Stimulated activated memory B cell treated with anti-CD40 and anti-IgM and Interleukin-4, amounts not matched to agents 10 μg/mL and 1 μg/mL and 100 μg/mL, for 72 hours (primary cell): ENCODE data around the gene MYOG.

Experiments
- ATAC-seq: fragments of 150-1000 bp; cut with Tn5 transposase; 2 replicates; pipeline ENCODE4 v1.10.0; 2021
- H3K27ac Mint-ChIP-seq: one replicate; pipeline ENCODE4 v1.8.0; 2022; ENCODE audit warnings: mild to moderate bottlenecking, mixed read lengths
- H3K27me3 Mint-ChIP-seq: one replicate; pipeline ENCODE4 v1.8.0; 2022; ENCODE audit warnings: mixed read lengths
- H3K36me3 Mint-ChIP-seq: one replicate; pipeline ENCODE4 v1.8.0; 2022; ENCODE audit warnings: mixed read lengths
- H3K4me1 Mint-ChIP-seq: one replicate; pipeline ENCODE4 v1.8.0; 2022; ENCODE audit warnings: mixed read lengths
- H3K4me3 Mint-ChIP-seq: one replicate; pipeline ENCODE4 v1.8.0; 2022; ENCODE audit warnings: mild to moderate bottlenecking, moderate library complexity, mixed read lengths
- H3K9me3 Mint-ChIP-seq: one replicate; pipeline ENCODE4 v1.8.0; 2022; ENCODE audit warnings: mixed read lengths

Gene MYOG

DNA sequence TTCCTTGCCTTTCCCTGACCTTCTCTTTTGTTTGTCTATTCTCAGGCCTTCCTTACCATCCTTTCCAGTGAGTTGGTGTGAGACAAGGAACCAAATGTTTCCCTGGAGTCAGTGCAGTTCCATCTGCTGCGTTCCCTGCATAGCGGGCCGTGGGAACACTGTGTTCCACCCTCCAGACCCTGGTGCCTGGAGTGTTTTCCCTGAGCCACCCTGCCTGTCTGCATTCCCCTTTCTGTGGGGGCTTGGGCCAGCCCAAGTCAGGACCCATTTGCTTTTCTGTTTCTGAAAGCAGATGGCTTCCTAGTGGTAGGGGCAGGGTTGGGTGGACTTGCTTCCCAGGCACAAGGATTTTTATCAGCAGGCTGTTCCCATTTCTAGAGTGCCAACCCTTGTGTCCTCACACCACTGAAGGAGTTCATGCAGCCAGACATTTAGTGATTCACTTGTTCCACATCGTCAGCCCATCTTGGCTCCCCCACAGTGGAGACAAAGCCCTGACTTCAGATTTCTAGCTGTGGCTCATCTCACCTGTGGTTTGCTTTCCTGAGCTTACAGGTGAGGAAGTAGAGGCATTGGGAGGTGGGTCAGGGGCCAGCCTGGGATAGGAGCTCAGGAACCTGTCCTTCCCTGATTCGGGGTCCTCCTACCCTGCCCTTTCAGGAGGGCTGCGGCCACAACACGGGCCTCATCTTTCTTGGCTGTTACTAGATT, 14.1 kb upstream of the MYOG start:
- Mint-ChIP-seq H3K27me3 (peaks cover 33% of the 10 kb centered on the region), H3K27ac (no peak overlapping the region), H3K4me3 (no peak overlapping the region), H3K36me3 (peaks cover 4% of the 10 kb centered on the region), H3K4me1 (no peaks in the 10 kb centered on the region), H3K9me3 (peaks cover 8% of the 10 kb centered on the region)
- no peak for ATAC-seq

DNA sequence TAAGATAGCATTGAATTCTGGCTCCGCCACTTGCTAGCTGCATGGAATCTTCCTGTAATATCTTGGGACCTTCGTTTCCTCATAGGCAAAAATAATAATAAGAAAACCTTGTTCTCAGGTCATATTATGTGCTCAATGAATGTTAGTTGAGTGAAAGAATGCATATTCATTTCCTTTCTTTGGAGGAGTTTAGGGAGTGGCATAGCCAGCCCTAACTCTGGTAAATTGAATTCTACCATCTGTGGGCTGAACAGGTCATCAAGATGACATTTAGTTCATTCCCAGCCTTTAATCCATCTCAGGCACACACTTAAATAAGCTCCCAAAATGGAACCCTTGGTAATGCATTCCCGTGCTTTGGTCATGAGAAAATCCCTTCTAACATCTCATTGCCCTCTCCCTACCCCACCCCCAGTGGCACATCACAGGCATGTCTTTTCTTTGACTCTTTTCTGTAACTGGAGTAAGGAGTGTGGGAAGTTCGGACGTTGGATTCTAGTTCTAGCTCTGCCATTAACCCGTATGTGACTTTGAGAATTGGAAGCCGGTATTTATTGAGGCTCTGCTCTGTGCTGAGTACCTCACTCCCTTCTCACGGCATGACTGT, 13.2 kb upstream of the MYOG start:
- ATAC-seq, result no peak
- Mint-ChIP-seq H3K36me3 (peaks cover 5% of the 10 kb centered on the region), H3K4me3 (no peak overlapping the region), H3K27me3 (peaks cover 32% of the 10 kb centered on the region), H3K27ac (no peak overlapping the region), H3K4me1 (no peaks in the 10 kb centered on the region), H3K9me3 (peaks cover 15% of the 10 kb centered on the region)

DNA sequence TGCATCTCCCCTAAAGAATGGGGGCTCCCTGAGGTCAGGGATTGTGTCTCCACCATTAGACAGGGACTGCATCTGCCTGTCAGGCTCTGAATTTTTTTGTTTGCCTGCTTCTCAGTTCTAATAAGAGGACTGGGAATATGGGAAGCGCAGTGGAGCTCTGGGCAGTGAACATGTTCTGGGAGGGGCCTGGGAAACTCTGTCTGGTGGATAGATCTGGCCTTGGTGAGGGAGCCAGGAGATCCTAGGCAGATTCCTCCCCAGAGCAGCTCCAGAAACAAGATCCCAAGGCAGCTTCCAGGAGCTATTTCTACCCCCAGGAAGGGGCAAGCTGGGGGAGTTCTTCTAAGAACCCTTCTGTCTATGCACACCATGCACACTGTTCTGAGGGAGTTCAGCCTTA, 12.6 kb upstream of the MYOG start:
- Mint-ChIP-seq H3K9me3 (peaks cover 15% of the 10 kb centered on the region), H3K4me3 (no peak overlapping the region), H3K4me1 (no peaks in the 10 kb centered on the region), H3K27ac (no peak overlapping the region), H3K36me3 (peaks cover 5% of the 10 kb centered on the region), H3K27me3 (peaks cover 30% of the 10 kb centered on the region)
- no peak for ATAC-seq

DNA sequence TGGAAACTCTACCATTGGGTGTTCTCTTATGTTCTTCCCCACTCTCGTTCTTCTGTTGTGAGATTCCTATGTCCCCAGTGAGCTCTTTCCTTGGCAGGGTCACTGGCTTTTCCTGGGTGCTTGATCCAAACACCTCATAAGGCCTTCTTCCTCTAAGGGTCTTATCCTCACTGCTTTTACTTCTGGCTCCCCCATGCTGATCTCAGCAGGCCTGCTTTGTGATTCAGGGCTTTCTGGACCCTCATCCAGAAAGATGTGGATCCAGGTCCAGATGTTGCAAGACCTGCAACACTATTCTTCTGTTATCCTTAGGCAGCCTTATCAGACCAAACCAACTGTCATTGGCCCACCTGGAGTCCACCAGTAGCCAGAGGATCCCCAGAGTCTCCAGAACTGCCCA, 11.2 kb upstream of the MYOG start:
- Mint-ChIP-seq H3K27me3 (peaks cover 29% of the 10 kb centered on the region), H3K4me3 (no peak overlapping the region), H3K36me3 (peaks cover 5% of the 10 kb centered on the region), H3K4me1 (no peaks in the 10 kb centered on the region), H3K27ac (no peak overlapping the region), H3K9me3 (peaks cover 15% of the 10 kb centered on the region)
- no peak for ATAC-seq

DNA sequence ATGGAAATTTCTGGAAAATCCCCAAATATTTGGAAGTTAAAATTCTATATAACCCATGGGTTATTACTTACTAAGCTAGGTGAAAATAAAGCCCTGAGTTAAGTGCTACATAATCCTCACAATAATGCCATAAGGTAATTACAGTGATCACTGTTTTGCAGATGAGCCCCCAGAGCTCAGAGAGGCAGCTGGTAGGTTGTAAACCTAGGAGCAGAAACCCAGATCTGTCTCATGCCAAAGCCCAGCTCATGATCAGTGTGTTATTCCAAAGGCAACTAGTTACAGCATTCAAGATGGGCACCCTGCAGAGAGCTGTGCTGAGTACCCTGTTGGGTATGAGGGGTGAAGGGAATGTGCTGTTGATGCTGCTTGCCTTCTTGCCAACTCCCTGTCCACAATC, 10.8 kb upstream of the MYOG start:
- Mint-ChIP-seq H3K4me3 (no peak overlapping the region), H3K9me3 (peaks cover 15% of the 10 kb centered on the region), H3K36me3 (peaks cover 5% of the 10 kb centered on the region), H3K4me1 (no peaks in the 10 kb centered on the region), H3K27ac (no peak overlapping the region), H3K27me3 (peaks cover 32% of the 10 kb centered on the region)
- no peak for ATAC-seq

DNA sequence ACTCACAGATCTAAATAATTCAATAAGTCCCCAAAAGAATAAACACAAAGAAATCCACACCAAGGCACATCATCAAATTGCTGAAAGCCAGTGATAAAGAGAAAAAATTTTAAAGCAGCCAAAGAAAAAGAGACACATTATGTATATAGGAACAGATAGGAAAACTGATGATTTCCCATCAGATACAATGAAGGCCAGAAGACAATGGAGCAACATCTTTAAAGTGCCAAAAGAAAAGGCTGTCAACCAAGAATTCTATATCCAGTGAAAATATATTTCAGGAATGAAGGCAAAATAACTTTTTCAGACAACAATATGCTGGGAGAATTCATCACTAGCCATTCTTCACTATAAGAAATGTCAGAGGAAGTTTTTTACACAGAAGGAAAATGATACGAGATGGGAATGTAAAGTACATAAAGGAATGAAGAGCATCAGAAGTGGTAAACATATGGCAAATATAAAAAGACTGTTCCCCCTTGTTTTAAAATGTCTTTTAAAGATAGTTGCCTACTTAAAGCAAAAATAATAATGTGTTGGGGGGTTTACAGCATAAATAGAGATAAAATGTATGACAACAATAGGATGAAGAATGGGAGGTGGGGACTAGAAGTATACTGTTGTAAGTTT, 9.4 kb upstream of the MYOG start:
- peaks cover 33% of the 10 kb centered on the region for H3K27me3 Mint-ChIP-seq

DNA sequence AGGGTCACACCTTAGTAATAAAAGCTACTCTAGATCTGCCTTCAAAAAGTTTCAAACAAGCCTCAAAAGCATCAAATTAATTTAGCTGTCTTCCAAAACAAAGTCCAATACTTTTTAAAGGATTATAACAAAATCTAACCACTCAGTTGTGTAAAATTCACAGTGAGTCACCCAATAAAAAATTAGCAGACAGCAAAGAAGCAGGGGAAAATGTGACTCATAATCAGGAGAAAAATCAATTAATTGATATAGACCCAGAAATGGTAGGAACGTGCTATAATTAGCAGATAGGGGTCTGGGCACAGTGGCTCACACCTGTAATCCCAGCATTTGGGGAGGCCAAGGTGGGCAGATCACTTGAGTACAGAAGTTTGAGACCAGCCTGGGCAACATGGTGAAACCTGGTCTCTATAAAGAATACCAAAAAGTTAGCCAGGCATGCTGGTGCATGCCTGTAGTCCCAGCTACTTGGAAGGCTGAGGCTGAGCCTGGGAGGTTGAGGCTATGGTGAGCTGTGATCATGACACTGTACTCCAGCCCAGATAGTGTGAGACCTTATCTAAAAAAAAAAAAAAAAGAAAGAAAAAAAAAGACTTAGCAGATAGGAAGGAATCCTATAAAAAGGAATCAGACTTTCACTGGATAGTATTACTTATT, 8.1 kb upstream of the MYOG start:
- Mint-ChIP-seq H3K36me3 (peaks cover 5% of the 10 kb centered on the region), H3K27ac (no peak overlapping the region), H3K27me3 (peaks cover 33% of the 10 kb centered on the region), H3K4me1 (no peaks in the 10 kb centered on the region), H3K4me3 (no peak overlapping the region), H3K9me3 (peaks cover 15% of the 10 kb centered on the region)
- no peak for ATAC-seq

More for the DNA sequence above, 9.4 kb upstream of the MYOG start:
- no peak overlapping the region for H3K4me3 Mint-ChIP-seq
- peaks cover 5% of the 10 kb centered on the region for H3K36me3 Mint-ChIP-seq
- ATAC-seq, result no peak
- H3K27ac Mint-ChIP-seq, result no peak overlapping the region
- H3K4me1 Mint-ChIP-seq, result no peaks in the 10 kb centered on the region
- peaks cover 15% of the 10 kb centered on the region for H3K9me3 Mint-ChIP-seq

DNA sequence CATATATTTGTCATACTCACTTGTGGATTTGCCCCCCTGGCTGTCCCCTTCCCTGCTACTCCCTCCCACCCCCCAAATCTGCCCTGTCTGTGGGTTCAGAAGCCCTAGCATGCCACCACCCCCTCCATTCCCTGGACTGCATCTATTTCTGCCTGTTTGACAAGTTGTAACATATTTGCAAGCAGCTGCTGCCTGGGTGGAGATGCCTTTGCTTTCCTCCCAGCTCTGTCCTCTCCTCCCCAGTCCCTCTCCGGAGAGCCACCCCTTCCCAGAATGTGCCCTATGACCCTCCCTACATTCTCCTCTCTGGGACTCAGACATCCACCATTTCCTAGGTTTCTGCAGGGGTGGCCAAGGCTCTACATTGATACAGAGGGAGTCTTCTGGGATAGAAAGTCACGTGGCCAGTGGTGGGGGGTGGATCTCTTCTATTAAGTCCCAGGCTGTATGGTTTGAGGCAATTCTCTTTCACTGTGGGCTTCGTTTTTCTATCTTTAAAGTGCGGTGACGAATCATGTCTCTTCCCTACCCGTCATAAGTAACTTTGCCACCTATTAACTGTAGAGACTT, 6.0 kb upstream of the MYOG start:
- Mint-ChIP-seq H3K27me3 (peaks cover 50% of the 10 kb centered on the region), H3K9me3 (peaks cover 15% of the 10 kb centered on the region), H3K4me3 (no peak overlapping the region), H3K27ac (no peak overlapping the region), H3K4me1 (no peaks in the 10 kb centered on the region), H3K36me3 (peaks cover 5% of the 10 kb centered on the region)
- no peak for ATAC-seq

DNA sequence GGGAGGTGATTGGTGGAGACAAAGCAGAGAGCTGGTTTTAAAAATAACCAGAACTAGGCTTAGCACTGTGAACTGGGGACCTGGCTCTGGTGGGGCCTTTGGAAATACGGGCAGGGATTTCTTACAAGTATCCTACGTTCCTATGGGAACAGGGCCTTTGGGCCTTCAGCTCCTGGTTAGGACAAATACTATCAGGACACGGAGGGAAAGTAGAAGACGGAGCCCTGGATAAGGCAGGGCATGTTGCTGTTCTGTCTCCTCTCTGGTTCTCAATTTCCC, 5.3 kb upstream of the MYOG start:
- Mint-ChIP-seq H3K27me3 (peaks cover 50% of the 10 kb centered on the region), H3K36me3 (peaks cover 5% of the 10 kb centered on the region)

DNA sequence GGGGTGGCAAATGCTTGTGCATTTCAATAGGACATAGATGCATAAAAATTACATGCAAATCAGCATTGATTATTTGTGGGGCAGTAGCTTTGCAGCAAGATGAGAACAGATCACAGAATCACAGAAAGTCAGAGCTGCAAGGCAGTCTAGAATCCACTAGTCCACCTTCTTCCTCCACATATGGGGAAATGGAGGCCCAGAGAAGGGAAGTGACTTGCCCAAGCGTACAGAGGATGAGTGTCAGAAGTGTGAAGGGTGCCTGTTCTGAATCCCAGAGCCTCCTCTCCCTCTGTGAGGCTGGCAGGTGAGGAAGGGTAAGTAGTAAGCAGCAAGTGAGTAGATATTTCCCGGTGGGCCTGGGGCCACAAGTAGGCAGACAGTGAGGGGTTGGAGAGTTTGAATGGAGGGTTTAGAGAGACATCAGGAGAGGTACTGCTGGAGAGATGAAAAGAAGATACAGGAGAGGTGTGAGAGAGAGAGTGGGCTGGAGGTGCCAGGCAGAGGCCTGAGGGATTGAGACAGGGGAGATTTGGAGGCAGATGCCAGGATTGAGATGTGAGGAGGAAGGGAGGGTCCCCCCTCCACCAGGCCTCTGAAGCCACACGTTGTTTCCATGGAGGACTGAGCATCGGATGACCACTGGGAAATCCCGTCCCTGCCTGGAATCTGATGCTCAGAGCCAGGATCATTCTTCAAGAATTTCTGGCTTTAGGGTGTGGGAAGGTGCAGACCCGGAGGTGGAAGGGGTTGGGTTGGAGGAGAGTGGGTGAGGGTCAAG, 4.8 kb upstream of the MYOG start:
- peaks cover 14% of the 10 kb centered on the region for H3K9me3 Mint-ChIP-seq
- no peak for ATAC-seq
- peaks cover 55% of the 10 kb centered on the region for H3K27me3 Mint-ChIP-seq
- no peaks in the 10 kb centered on the region for H3K4me1 Mint-ChIP-seq
- H3K4me3 Mint-ChIP-seq, result no peak overlapping the region
- peaks cover 5% of the 10 kb centered on the region for H3K36me3 Mint-ChIP-seq
- no peak overlapping the region for H3K27ac Mint-ChIP-seq

More for the DNA sequence above, 5.3 kb upstream of the MYOG start:
- ATAC-seq, result no peak
- Mint-ChIP-seq H3K27ac (no peak overlapping the region), H3K9me3 (peaks cover 15% of the 10 kb centered on the region), H3K4me3 (no peak overlapping the region), H3K4me1 (no peaks in the 10 kb centered on the region)

DNA sequence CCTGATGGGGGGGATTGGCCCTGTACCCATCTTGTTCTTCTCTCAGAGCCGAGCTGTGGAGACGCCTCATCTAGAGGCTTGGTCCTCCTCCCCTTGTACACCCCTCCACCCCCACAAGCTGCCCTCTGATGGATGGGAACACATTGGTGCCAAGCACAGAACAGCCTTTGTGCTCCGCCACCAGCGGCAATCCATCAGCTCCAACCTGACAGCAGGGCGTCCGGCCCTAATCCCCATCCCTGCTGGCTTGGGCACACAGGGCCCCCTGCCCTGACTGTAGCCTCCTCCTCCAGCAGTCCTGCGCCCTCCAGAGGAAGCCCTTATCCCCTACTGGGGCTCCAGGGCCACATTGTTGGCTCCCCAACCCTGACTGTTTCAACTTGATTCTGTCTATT, 3.8 kb upstream of the MYOG start:
- Mint-ChIP-seq H3K36me3 (no peaks in the 10 kb centered on the region), H3K9me3 (peaks cover 4% of the 10 kb centered on the region), H3K4me1 (no peaks in the 10 kb centered on the region), H3K27ac (no peak overlapping the region), H3K27me3 (peaks cover 58% of the 10 kb centered on the region), H3K4me3 (no peak overlapping the region)
- ATAC-seq, result no peak

DNA sequence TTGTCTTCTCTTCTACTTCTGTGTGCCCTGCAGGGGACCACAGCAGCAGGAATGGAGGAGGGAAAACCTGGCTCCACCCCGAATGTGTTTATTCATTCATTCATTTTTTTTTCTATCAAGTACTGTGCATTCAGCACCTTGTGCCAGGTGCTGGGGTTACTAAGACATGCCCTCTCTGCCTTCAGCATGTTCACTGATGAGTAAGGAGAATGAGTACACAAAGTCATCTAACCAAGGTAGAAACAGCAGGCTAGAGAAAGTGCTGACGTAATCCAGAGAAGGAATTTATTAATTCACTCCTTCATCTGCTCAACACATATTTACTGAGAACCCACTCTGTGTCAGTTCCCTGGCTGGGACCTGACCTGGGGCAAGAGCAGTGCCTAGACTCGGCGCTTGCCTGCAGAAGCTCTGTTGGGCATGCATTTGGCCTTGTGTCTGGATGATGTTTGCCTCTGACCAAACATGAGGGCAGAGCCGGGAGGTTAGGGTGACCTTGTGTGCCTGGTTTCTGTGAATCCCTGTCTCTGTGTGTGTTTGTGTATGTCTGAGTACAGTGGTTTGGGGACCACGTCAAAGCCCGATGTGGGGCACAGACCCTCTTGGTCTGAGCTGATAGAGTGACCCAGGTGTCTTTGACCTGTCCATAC, 3.3 kb upstream of the MYOG start:
- no peak for ATAC-seq
- Mint-ChIP-seq H3K4me1 (no peaks in the 10 kb centered on the region), H3K4me3 (no peak overlapping the region), H3K9me3 (no peaks in the 10 kb centered on the region), H3K27ac (no peak overlapping the region), H3K27me3 (peaks cover 58% of the 10 kb centered on the region), H3K36me3 (no peaks in the 10 kb centered on the region)

DNA sequence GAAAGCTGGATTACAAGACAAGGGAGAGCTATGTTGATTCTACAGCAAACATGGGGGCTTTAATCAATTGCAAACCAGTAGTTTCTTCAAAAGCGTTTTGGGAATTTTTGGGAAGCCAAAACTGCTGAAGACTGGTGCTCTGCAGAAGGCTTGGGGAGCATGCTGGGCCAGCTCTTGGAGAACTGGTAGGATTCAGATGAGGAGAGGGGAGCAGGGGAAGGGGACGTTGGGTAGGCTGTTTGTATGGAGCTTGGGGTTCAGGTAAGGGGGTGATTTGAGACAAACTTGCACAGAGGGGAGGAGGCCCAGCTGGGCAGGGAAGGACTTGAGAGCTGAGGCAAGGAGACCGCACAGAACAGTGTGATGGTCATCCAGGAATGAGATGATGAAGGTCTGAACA, 2.6 kb upstream of the MYOG start:
- no peaks in the 10 kb centered on the region for H3K36me3 Mint-ChIP-seq

DNA sequence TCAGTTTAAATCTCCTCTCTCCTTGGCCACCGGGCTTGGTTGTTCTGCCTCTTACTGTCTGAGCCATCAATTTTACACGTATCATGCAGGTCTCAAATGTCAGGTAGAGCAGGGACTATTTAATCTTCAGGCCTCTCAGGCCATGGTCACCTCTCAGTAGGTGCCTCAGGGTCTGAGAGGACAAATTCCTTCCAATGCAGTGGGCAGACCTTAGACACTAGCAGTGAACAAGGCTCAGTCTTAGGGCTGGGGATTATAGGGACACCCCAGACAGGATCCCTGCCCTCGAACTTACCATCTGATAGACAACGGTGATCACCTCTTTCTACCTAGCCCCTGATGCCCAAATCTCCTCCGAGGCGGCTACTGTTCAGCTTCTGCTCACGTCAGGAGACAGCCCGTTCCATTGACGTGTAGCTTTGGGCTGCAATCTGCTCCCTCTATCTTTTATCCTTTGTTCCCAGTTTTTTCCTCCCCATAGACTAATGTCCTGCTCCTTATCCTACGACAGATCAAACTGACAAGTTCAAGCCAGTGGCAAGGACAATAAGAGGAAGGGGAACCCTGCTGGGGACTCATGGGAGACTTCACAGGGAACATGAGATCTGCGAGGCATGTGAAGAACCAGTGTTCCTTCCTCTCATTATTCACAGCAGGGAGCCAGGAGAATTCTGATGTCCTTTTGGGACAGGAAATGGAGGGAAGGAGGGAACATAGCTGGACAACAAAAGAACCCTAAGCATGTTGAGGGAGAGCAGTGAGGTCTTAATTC, 1.4 kb upstream of the MYOG start:
- Mint-ChIP-seq H3K4me3 (no peak overlapping the region), H3K9me3 (no peaks in the 10 kb centered on the region), H3K36me3 (no peaks in the 10 kb centered on the region), H3K27ac (no peak overlapping the region), H3K4me1 (no peaks in the 10 kb centered on the region), H3K27me3 (peaks cover 65% of the 10 kb centered on the region)
- ATAC-seq, result no peak

More for the DNA sequence above, 2.6 kb upstream of the MYOG start:
- Mint-ChIP-seq H3K27me3 (peaks cover 64% of the 10 kb centered on the region), H3K9me3 (no peaks in the 10 kb centered on the region), H3K27ac (no peak overlapping the region), H3K4me1 (no peaks in the 10 kb centered on the region), H3K4me3 (no peak overlapping the region)
- no peak for ATAC-seq
